Activated T-helper 2 cell treated with anti-CD3 and anti-CD28 coated beads, Interferon-gamma antibody, Interleukin-2, Interleukin-4, amounts not matched to agents 10 μg/mL and 5 μg/mL and 100 μg/mL, durations not matched to agents 14 hours and 24 hours and 36 hours (primary cell): ENCODE data around the gene TRNT1. TPM values are rescaled to one million over a fixed set of nuclear protein-coding genes. Genes with fewer than 3 reads are reported as not detected.

Experiments
- DNase-seq: peaks from one replicate; pipeline ENCODE4 v3.0.0; 2021; ENCODE audit warnings: low spot score
- H3K27ac Mint-ChIP-seq: one replicate; pipeline ENCODE4 v1.8.0; 2021; ENCODE audit warnings: mixed read lengths
- H3K27me3 Mint-ChIP-seq: one replicate; pipeline ENCODE4 v1.8.0; 2021; ENCODE audit warnings: low read depth, mixed read lengths
- H3K36me3 Mint-ChIP-seq: one replicate; pipeline ENCODE4 v1.8.0; 2021; ENCODE audit warnings: low read depth, mixed read lengths
- H3K4me1 Mint-ChIP-seq: one replicate; pipeline ENCODE4 v1.8.0; 2021; ENCODE audit warnings: low read depth, mixed read lengths
- H3K4me3 Mint-ChIP-seq: one replicate; pipeline ENCODE4 v1.8.0; 2021; ENCODE audit warnings: low read depth, mild to moderate bottlenecking, moderate library complexity, mixed read lengths
- H3K9me3 Mint-ChIP-seq: one replicate; pipeline ENCODE4 v1.8.0; 2021; ENCODE audit warnings: mixed read lengths
- intact Hi-C: fragments of 100-400 bp; cut with micrococcal nuclease; formaldehyde crosslinking; loops from one replicate; pipeline ENCODE4 v1.15.1; 2023
- total RNA-seq: library from RNA; stranded (reverse); gene quantifications from 2 replicates; pipeline ENCODE4 v1.2.3, GENCODE V29; 2022

The TRNT1 gene
- total RNA-seq, 1 donor from 2014 or later: 49.9 TPM

DNA sequence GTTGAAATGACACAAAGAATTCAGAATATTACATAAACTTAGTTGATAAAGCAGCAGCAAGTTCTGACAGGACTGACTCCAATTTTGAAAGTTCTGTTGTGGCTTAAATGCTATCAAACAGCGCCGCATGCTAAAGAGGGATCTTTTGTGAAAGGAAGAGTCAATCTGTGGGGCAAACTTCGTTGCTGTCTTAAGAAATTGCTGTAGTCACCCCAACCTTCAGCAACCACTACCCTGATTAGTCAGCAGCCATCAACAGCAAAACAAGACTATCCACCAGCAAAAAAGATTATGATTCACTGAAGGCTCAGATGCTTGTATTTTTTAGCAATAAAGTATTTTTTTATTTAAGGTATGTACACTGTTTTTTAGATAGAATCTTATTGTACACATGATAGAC lies 38.5 kb downstream of the TRNT1 start:
- H3K4me1 Mint-ChIP-seq: peaks cover 2% of the 10 kb centered on the region
- H3K36me3 Mint-ChIP-seq: peaks cover 74% of the 10 kb centered on the region
- DNase-seq: no peak
- H3K9me3 Mint-ChIP-seq: no peaks in the 10 kb centered on the region
- H3K27me3 Mint-ChIP-seq: no peaks in the 10 kb centered on the region
- intact Hi-C loops: no loop called here
- no peak overlapping the region for H3K27ac Mint-ChIP-seq
- H3K4me3 Mint-ChIP-seq: no peak overlapping the region

DNA sequence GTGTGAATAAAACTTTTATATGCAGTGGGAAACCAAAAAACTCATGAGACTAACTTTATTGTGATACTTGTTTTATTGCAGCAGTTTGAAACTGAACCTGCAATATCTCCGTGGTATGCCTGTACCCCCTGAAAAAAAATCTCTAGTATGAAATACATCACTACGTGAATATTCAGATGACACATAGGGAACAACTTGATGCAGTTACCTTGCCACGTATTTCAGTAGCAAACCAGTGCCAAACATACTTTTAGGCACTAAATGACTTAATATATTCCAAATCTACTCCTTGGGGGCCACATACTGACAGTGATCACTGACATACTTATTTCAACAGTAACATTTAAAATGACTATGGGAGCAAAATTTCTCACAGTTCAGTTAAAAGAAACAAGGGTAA lies 38.9 kb downstream of the TRNT1 start:
- Mint-ChIP-seq H3K9me3 (no peaks in the 10 kb centered on the region), H3K36me3 (peaks cover 72% of the 10 kb centered on the region), H3K4me3 (no peak overlapping the region), H3K4me1 (peaks cover 2% of the 10 kb centered on the region), H3K27me3 (no peaks in the 10 kb centered on the region), H3K27ac (no peak overlapping the region)
- DNase-seq: no peak
- intact Hi-C loops: no loop called here

DNA sequence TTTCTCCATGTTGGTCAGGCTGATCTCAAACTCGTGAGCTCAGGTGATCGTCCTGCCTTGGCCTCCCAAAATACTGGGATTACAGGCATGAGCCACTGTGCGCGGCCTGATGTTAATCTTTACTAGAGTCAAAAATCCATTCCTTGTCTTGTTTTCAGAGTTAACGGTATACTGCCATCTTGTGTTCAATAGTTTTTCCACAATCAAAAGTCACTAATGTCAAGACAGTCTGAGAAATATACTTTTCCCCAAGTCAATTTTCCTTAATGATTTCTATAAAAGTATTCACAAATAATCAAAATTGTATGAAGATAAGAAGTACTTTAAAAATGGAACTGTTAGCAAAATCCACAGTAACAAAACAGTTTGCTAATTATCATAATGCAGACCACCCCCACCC lies 44.3 kb downstream of the TRNT1 start:
- Mint-ChIP-seq H3K4me3 (no peak overlapping the region), H3K4me1 (peaks cover 39% of the 10 kb centered on the region), H3K36me3 (peaks cover 70% of the 10 kb centered on the region), H3K27me3 (no peaks in the 10 kb centered on the region), H3K9me3 (no peaks in the 10 kb centered on the region), H3K27ac (peak overlapping the region; percentile 75)
- intact Hi-C loops: loop anchor here (5.0 kb wide), 1 partner anchor 409 kb away; no protein-coding TSS in a partner anchor
- no peak for DNase-seq

DNA sequence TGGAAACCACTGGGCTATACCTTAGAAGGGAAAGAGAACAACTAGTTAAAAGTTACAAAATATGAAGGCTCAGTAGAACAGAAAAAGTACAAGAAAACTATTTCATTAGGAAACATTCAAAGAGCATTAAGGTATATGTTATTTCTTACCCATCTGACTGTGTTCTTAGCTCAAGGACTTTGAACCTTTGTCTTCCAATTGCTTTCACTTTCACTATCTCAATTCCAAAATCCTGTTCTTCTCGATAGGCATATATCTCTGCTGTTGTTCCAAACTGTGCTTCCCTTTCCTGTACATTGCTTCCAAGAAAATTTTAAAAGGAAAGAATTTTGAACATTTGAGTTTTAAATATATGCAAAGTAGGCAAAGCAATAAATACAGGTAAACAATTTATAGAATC lies 45.9 kb downstream of the TRNT1 start:
- intact Hi-C loops: loop anchor here (2.0 to 5.0 kb wide), 2 partner anchors 20 to 410 kb away; no protein-coding TSS in a partner anchor
- DNase-seq: no peak
- H3K4me3 Mint-ChIP-seq: peak overlapping the region; percentile 71
- peaks cover 63% of the 10 kb centered on the region for H3K36me3 Mint-ChIP-seq
- no peaks in the 10 kb centered on the region for H3K27me3 Mint-ChIP-seq
- no peaks in the 10 kb centered on the region for H3K9me3 Mint-ChIP-seq
- peak overlapping the region; percentile 72 for H3K27ac Mint-ChIP-seq
- peaks cover 47% of the 10 kb centered on the region for H3K4me1 Mint-ChIP-seq

DNA sequence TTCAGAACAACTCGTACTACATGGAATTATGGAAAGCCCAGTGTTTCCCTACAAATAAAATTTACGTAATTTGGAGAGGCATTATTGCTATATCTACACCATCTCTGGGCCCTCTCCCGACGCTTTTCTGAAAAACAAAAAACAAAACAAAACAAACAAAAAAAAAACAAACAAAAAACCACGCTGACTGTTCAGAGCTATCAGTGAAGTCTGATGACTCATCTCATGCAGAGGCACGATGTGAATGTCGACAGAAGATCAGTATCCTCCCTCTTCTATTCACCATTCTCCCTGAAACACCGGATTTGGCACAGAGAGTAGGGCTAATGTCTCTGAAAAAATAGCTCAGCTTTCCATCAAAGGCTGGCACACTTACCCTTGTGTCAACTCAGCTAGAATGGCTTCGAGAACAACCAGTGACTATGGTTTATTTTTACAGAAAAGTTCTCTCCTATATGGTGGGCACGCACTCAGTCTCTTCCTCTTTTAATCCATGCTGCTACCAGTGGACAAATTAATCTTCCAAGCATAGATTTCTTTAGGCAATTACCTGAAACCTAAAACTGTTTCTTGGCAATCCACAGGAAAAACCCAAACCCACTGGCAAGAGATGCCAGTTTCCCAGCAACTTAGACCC lies 51.2 kb downstream of the TRNT1 start:
- H3K27ac Mint-ChIP-seq: peak overlapping the region; percentile 87
- DNase-seq: no peak
- H3K36me3 Mint-ChIP-seq: peaks cover 40% of the 10 kb centered on the region
- H3K4me1 Mint-ChIP-seq: peaks cover 57% of the 10 kb centered on the region
- peak overlapping the region; percentile 95 for H3K4me3 Mint-ChIP-seq
- no peaks in the 10 kb centered on the region for H3K27me3 Mint-ChIP-seq
- intact Hi-C loops: loop anchor here (5.0 kb wide), 1 partner anchor 151 kb away; no protein-coding TSS in a partner anchor
- no peaks in the 10 kb centered on the region for H3K9me3 Mint-ChIP-seq

DNA sequence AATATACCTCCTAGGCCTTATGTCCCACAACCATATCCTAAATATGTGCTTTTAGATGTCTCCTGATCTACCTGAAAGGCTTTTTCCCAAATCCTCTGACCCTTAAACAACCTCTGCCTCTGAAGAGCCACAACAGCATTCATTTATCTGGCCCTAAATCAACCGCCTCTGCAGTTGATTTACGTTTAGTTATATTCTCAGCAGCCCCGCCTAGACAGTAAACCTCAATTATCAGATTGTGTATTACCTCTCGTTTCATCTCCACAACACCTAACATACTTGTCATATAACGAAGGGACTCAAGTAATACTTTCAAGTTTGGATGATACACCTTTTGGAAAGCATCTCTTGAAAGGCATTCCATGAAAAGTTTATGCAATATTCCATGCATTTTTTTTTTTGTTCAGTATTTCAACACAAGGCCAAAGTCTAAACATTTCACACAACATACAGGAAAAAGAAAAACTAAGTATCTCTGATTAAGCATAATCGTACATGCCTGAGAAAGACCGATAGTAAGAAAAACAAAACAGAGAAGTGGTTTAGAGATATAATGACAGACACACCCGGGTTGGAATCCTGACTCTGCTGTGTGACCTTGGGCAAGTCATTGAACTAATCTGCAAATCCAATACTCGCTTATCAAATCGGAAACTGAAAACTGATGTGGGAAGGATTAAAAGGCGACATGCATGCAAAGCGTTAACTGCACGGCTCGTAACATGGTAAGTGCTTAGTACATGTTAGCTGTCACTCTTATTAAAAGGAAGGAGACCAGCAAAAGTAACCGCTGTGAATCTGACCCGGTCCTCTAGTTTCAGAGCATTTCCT lies 52.0 kb downstream of the TRNT1 start:
- Mint-ChIP-seq H3K27me3 (no peaks in the 10 kb centered on the region), H3K4me3 (peak overlapping the region; percentile 95), H3K27ac (peak overlapping the region; percentile 87), H3K36me3 (peaks cover 33% of the 10 kb centered on the region), H3K4me1 (peaks cover 51% of the 10 kb centered on the region), H3K9me3 (no peaks in the 10 kb centered on the region)
- no peak for DNase-seq
- intact Hi-C loops: loop anchor here (1.0 to 5.0 kb wide), 3 partner anchors 52 to 1125 kb away; partner anchors contain the start of genes SETMAR and TRNT1

DNA sequence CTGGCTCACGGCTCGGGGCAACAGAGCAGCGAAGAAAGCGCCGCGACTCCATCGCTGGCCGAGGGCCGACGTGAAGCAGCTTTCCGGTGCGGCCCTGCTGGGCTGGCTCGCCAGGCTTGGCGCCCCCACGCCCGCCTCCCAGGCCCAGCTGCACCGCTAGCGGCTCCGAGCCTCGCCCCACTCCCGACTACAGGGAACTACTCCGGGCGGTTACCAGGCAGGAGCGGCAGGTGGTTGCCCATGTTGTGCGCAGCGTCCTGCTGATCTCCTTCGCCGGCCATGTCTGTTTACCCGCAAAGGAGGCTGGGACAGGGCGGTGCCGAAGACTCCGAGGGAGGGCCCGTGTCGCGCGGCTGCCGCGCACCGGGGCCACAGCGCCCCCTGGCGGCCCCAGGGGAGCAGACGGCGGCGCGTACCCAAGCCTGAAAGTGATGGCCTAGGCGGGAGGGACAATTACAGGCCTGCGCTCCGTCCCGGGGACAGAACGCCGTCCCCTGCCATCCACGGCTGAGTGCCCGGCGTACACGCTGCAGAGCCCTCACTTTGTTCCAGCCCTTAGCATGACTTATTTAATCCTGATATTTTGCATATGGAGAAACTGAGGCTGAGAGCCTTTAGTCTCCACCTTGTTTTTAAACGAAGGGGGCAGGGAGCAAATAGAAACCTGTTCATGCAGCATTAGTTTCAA lies 52.8 kb downstream of the TRNT1 start, which contains the start of gene CRBN:
CRBN (minus strand) TSS at position 285 of the 688 bp plus-strand sequence; CDS start at position 281, 4 bp downstream.
- DNase-seq: peak; percentile 85
- no peaks in the 10 kb centered on the region for H3K27me3 Mint-ChIP-seq
- H3K9me3 Mint-ChIP-seq: no peaks in the 10 kb centered on the region
- peak within 1 kb of the TSS; percentile 95 for H3K4me3 Mint-ChIP-seq
- H3K4me1 Mint-ChIP-seq: peaks cover 46% of the 10 kb centered on the region
- intact Hi-C loops: loop anchor here (1.0 to 5.0 kb wide), 3 partner anchors 53 to 1124 kb away; partner anchors contain the start of genes SETMAR and TRNT1
- peak within 1 kb of the TSS; percentile 87 for H3K27ac Mint-ChIP-seq
- peaks cover 27% of the 10 kb centered on the region for H3K36me3 Mint-ChIP-seq

DNA sequence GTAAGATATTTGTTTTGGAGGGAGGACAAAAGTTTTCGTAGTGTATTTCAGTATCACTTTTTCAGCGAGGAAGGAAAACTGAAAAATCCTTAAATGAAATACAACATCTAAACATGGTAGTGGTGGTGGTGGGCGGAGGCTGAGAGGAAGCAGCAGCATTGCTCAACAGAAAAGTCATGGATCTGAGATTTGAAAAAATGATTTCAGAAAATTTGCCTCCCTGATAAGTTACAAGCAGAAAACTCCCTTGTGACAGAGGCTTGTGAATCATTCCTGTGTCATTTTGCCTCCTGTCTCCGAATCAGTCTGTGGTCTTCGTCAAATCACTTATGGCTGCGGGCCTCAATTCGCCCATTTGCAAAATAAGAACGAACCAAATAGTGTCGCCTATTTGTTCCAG lies 53.7 kb downstream of the TRNT1 start:
- no peak for DNase-seq
- Mint-ChIP-seq H3K9me3 (no peaks in the 10 kb centered on the region), H3K36me3 (peaks cover 18% of the 10 kb centered on the region), H3K4me3 (no peak overlapping the region), H3K4me1 (peaks cover 39% of the 10 kb centered on the region), H3K27ac (no peak overlapping the region), H3K27me3 (peaks cover 2% of the 10 kb centered on the region)
- intact Hi-C loops: no loop called here

DNA sequence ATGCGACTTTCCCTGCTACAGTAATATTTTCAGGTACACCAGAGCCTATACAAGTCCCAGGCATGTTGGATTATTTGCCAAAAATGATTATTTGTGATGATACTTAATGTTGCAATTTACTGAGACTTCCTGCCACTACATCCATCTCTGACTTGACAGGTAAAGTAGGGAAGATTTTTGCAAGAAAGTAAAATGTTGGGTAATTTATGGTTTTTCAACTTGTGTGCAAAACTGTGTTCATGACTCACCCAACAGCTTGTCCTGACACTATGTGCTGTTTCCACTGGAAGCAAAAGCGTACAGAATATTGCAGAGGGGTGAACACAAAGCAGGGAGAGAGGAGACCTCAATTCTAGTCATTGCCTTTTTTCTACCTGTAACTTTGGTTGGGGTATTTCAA lies 58.1 kb downstream of the TRNT1 start:
- Mint-ChIP-seq H3K4me1 (peaks cover 18% of the 10 kb centered on the region), H3K9me3 (peaks cover 8% of the 10 kb centered on the region), H3K27me3 (peaks cover 2% of the 10 kb centered on the region), H3K36me3 (no peaks in the 10 kb centered on the region), H3K4me3 (no peak overlapping the region), H3K27ac (no peak overlapping the region)
- intact Hi-C loops: no loop called here
- no peak for DNase-seq

DNA sequence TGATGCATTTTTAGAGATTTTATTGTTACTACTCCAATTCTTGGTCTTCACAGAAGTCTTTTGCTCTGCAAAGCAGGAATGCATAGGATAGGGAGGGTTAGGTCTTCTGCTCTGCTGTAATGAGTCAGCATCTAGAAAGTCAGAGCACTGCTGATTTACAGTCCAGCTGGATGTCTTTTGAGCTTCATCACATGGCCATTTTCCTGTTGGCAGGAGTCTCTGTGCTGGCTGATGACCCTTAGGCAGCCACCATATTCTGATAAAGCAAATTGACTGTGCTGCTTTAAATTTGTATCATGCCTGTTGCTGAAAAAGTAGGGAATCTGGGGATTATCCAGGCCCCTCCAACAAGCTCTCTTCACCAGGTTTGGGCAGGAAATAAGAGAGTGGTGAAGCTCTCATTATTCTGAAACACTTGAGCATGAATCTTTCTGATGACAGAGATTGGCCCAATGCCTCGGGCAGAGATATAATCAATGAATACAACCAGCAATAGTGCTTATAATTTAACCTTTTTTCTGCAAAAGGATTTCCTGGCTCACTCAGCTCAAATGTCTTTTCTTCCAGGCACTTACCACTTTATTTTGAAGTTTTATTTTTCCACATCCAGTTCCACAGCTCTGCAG lies 62.5 kb downstream of the TRNT1 start:
- peaks cover 8% of the 10 kb centered on the region for H3K9me3 Mint-ChIP-seq
- intact Hi-C loops: no loop called here
- H3K27ac Mint-ChIP-seq: no peak overlapping the region
- H3K36me3 Mint-ChIP-seq: no peaks in the 10 kb centered on the region
- H3K4me3 Mint-ChIP-seq: no peak overlapping the region
- H3K27me3 Mint-ChIP-seq: peaks cover 2% of the 10 kb centered on the region
- DNase-seq: no peak
- H3K4me1 Mint-ChIP-seq: peaks cover 35% of the 10 kb centered on the region

DNA sequence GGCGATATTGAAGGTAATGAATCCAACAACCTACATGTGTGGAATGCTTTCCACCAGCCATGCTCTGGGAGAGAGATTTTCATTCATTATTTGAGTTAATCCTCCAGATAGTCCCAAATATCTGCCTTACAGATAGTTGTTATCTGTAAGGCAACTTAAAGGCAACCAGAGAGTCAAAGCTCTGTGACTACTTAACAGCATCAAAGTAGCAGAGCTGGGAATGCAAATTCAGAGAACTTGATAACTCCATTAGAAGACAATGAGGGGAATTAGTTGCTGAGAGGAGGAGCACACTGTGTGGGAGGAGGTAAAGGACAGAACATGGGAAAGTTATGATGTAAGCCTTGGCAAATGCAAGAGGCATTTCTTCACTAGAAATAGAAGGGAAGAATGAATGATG lies 63.2 kb downstream of the TRNT1 start:
- H3K27ac Mint-ChIP-seq: no peak overlapping the region
- intact Hi-C loops: no loop called here
- H3K4me3 Mint-ChIP-seq: no peak overlapping the region
- peaks cover 8% of the 10 kb centered on the region for H3K9me3 Mint-ChIP-seq
- H3K27me3 Mint-ChIP-seq: no peaks in the 10 kb centered on the region
- no peak for DNase-seq
- H3K36me3 Mint-ChIP-seq: no peaks in the 10 kb centered on the region
- peaks cover 35% of the 10 kb centered on the region for H3K4me1 Mint-ChIP-seq

DNA sequence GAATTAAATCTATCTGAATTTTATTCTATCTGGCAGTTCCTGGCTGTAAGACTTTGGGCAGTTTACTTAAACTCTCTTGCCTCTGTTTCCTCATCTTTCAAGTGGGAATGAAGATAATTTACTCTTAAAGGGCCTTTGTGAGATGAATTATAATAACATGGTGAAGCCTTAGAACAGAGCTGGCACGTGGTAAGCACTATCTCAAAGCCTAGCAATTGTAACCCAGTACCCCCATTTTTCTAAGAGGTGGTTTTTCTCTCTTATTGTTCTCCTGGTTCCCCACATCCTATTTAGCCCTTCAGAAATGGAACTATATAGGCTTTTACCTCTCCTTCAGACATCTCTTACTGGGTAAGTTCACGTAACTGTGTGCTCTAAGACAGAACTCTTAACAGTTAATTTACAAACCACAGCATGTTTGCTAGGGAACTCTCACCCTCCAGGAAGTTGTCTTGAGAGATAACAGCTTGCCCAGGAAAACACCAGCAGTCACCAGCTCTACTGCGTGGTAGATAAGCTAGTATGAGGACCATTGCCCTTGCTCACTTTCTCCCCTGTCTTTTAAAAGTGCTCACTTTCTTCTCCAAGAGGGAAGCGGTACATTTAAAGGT lies 65.0 kb downstream of the TRNT1 start:
- H3K9me3 Mint-ChIP-seq: no peaks in the 10 kb centered on the region
- intact Hi-C loops: no loop called here
- peaks cover 41% of the 10 kb centered on the region for H3K4me1 Mint-ChIP-seq
- peaks cover 5% of the 10 kb centered on the region for H3K27me3 Mint-ChIP-seq
- peak overlapping the region; percentile 26 for H3K4me3 Mint-ChIP-seq
- no peak for DNase-seq
- no peaks in the 10 kb centered on the region for H3K36me3 Mint-ChIP-seq
- peak overlapping the region; percentile 79 for H3K27ac Mint-ChIP-seq
